Urinary bladder (tissue), 4 donors: ENCODE data around the gene TSPAN15. TPM values are rescaled to one million over a fixed set of nuclear protein-coding genes. Genes with fewer than 3 reads are reported as not detected.

ENCODE experiments used
- DNase-seq: peaks from one replicate; pipeline ENCODE4 v3.0.0-alpha.2; 2015; ENCODE audit errors: extremely low spot score
- H3K27ac ChIP-seq: one replicate; pipeline ENCODE4 v1.5.1; 2013; ENCODE audit warnings: low read depth, mild to moderate bottlenecking, moderate library complexity
- H3K36me3 ChIP-seq: one replicate; pipeline ENCODE4 v1.6.1; 2013; ENCODE audit warnings: mild to moderate bottlenecking, moderate library complexity; ENCODE audit not compliant: insufficient read depth
- H3K4me1 ChIP-seq: one replicate; pipeline ENCODE4 v1.6.1; 2013; ENCODE audit warnings: mild to moderate bottlenecking, moderate library complexity; ENCODE audit not compliant: insufficient read depth
- H3K4me3 ChIP-seq: one replicate; pipeline ENCODE4 v1.5.1; 2013; ENCODE audit warnings: low read depth, low read length
- WGBS: extraction: QIAGEN DNeasy Blood & Tissue Kit; methylation state at CpG from one replicate; pipeline ENCODE4 v1.1.7; 2013; 5-methylcytosine and 5-hydroxymethylcytosine counted together
- polyA plus RNA-seq: library from polyadenylated mRNA; stranded (reverse); fragments of 200-250 nt; gene quantifications from one replicate; pipeline ENCODE4 v1.2.3, GENCODE V29; 2013
- total RNA-seq: library from RNA; depleted of rRNA; stranded (reverse); fragments of >200 nt; gene quantifications from one replicate; pipeline ENCODE4 v1.2.3, GENCODE V29; 2014
- donor health status: healthy with polysubstance abuse.
- donor health status: healthy.

Gene TSPAN15
- total and polyA plus RNA-seq, 2 donors = 38.0 to 88.1 TPM

GRCh38 chr10:69496352-69497230, 45.3 kb downstream of the TSPAN15 start:
- 75% methylated on average over 6 of the region's 6 CpGs for WGBS
- DNase-seq = no peak
- H3K4me3 ChIP-seq = no peak overlapping the region
- no peaks in the 10 kb centered on the region for H3K4me1 ChIP-seq
- no peak overlapping the region for H3K27ac ChIP-seq
- no peaks in the 10 kb centered on the region for H3K36me3 ChIP-seq

- 87% methylated on average over 5 of the region's 5 CpGs for WGBS
- no peak overlapping the region for H3K4me3 ChIP-seq
- H3K27ac ChIP-seq = no peak overlapping the region
- H3K36me3 ChIP-seq = no peaks in the 10 kb centered on the region
- no peak for DNase-seq
- no peaks in the 10 kb centered on the region for H3K4me1 ChIP-seq
Measured at GRCh38 chr10:69497231-69497561, 45.9 kb downstream of the TSPAN15 start.

GRCh38 chr10:69497611-69498390, 46.5 kb downstream of the TSPAN15 start:
- Histone ChIP-seq H3K4me1 (no peaks in the 10 kb centered on the region), H3K4me3 (no peak overlapping the region), H3K27ac (no peak overlapping the region), H3K36me3 (no peaks in the 10 kb centered on the region)
- DNase-seq = no peak
- 77% methylated on average over 11 of the region's 11 CpGs for WGBS

- H3K4me3 ChIP-seq = no peak overlapping the region
- no peak overlapping the region for H3K27ac ChIP-seq
- 75% methylated on average over 10 of the region's 10 CpGs for WGBS
- no peaks in the 10 kb centered on the region for H3K4me1 ChIP-seq
- no peak for DNase-seq
- H3K36me3 ChIP-seq = no peaks in the 10 kb centered on the region
Measured at GRCh38 chr10:69498711-69499471, 47.6 kb downstream of the TSPAN15 start.

GRCh38 chr10:69499726-69500689, 48.7 kb downstream of the TSPAN15 start:
- Histone ChIP-seq H3K4me3 (no peak overlapping the region), H3K36me3 (no peaks in the 10 kb centered on the region), H3K27ac (no peak overlapping the region), H3K4me1 (no peaks in the 10 kb centered on the region)
- 88% methylated on average over 9 of the region's 9 CpGs for WGBS
- DNase-seq = no peak

GRCh38 chr10:69500864-69501468, 49.7 kb downstream of the TSPAN15 start:
- 89% methylated on average over 12 of the region's 12 CpGs for WGBS
- Histone ChIP-seq H3K27ac (no peak overlapping the region), H3K36me3 (no peaks in the 10 kb centered on the region), H3K4me1 (no peaks in the 10 kb centered on the region), H3K4me3 (no peak overlapping the region)
- DNase-seq = no peak

GRCh38 chr10:69501657-69502056, 50.4 kb downstream of the TSPAN15 start:
- no peak overlapping the region for H3K4me3 ChIP-seq
- no peaks in the 10 kb centered on the region for H3K4me1 ChIP-seq
- H3K36me3 ChIP-seq = no peaks in the 10 kb centered on the region
- H3K27ac ChIP-seq = no peak overlapping the region
- no peak for DNase-seq
- WGBS = 89% methylated on average over 6 of the region's 6 CpGs

- Histone ChIP-seq H3K4me1 (no peaks in the 10 kb centered on the region), H3K36me3 (no peaks in the 10 kb centered on the region), H3K4me3 (no peak overlapping the region), H3K27ac (no peak overlapping the region)
- 97% methylated on average over 4 of the region's 4 CpGs for WGBS
- DNase-seq = no peak
Measured at GRCh38 chr10:69502589-69502988, 51.3 kb downstream of the TSPAN15 start.

- Histone ChIP-seq H3K4me3 (no peak overlapping the region), H3K27ac (no peak overlapping the region), H3K4me1 (no peaks in the 10 kb centered on the region), H3K36me3 (no peaks in the 10 kb centered on the region)
- WGBS = 81% methylated on average over 18 of the region's 18 CpGs
- no peak for DNase-seq
Measured at GRCh38 chr10:69503001-69503895, 52.0 kb downstream of the TSPAN15 start.

- no peak overlapping the region for H3K4me3 ChIP-seq
- no peaks in the 10 kb centered on the region for H3K4me1 ChIP-seq
- WGBS = 91% methylated on average over 11 of the region's 11 CpGs
- DNase-seq = no peak
- no peak overlapping the region for H3K27ac ChIP-seq
- H3K36me3 ChIP-seq = no peaks in the 10 kb centered on the region
Measured at GRCh38 chr10:69503896-69504265, 52.6 kb downstream of the TSPAN15 start.

GRCh38 chr10:69504576-69505250, 53.4 kb downstream of the TSPAN15 start:
- DNase-seq = no peak
- H3K36me3 ChIP-seq = no peaks in the 10 kb centered on the region
- H3K4me3 ChIP-seq = no peak overlapping the region
- WGBS = 92% methylated on average over 6 of the region's 6 CpGs
- H3K27ac ChIP-seq = no peak overlapping the region
- H3K4me1 ChIP-seq = no peaks in the 10 kb centered on the region
